ENCODE measurements around the gene VAV3. TPM values are rescaled to one million over a fixed set of nuclear protein-coding genes. Genes with fewer than 3 reads are reported as not detected.

The VAV3 gene
- total and polyA plus RNA-seq, 2 of the 8 experiments (the other 6 are each of a cell fraction or from before 2014, with no cell fraction given), result 2.9 to 7.9 TPM

- Histone ChIP-seq H4K20me1 (replicated peaks in 1 of 2; ENCODE audit: control insufficient read depth in 1 of 2, insufficient read depth in 2 of 2, low read length in 2 of 2) (no peaks in the 10 kb centered on the region), H3K79me1 (ENCODE audit: low read depth, low read length) (no peaks in the 10 kb centered on the region), H2AFZ (ENCODE audit: low read length) (no peak overlapping the region), H3K4ac (replicated peaks; ENCODE audit: insufficient read length, low read depth, low read length) (no peak overlapping the region), H2BK20ac (ENCODE audit: low read length) (no peak overlapping the region), H2AK5ac (ENCODE audit: low read depth, low read length) (no peak overlapping the region), H3K27me3 (replicated peaks in 1 of 4; ENCODE audit: control insufficient read depth in 3 of 4, extremely low read depth in 1 of 4, insufficient read depth in 3 of 4, low read length in 3 of 4) (no peaks in the 10 kb centered on the region), H3K9ac (replicated peaks in 1 of 4; ENCODE audit: extremely low read depth in 1 of 4, low read depth in 3 of 4, low read length in 3 of 4) (no peak overlapping the region), H3K18ac (ENCODE audit: extremely low read depth, low read length) (no peak overlapping the region), H3K36me3 (ENCODE audit: control insufficient read depth in 2 of 4, insufficient read depth in 4 of 4, low read length in 3 of 4) (no peaks in the 10 kb centered on the region), H4K91ac (replicated peaks; ENCODE audit: insufficient read length, low read length) (no peak overlapping the region), H2BK120ac (replicated peaks; ENCODE audit: low read depth, low read length) (no peak overlapping the region), H3K4me3 (ENCODE audit: extremely low read depth in 1 of 4, insufficient read depth in 2 of 4, low read depth in 3 of 4, low read length in 4 of 4) (no peak overlapping the region), H3K23me2 (ENCODE audit: low read depth, low read length) (no peaks in the 10 kb centered on the region), H2BK15ac (ENCODE audit: low read length) (no peak overlapping the region), H3K56ac (replicated peaks; ENCODE audit: insufficient read length, low read depth, low read length) (no peak overlapping the region), H3K27ac (ENCODE audit: low read depth, low read length) (no peak overlapping the region), H4K5ac (ENCODE audit: insufficient read length, low read depth, low read length) (no peak overlapping the region), H3K9me3 (ENCODE audit: insufficient read depth in 2 of 2, low read depth in 1 of 2, low read length in 1 of 2) (0 out of 4 replicates have a peak, but pooled peaks cover 0 to under 1% of the 10 kb centered on the region in 2 experiments), H2BK12ac (ENCODE audit: low read depth, low read length) (no peak overlapping the region), H3K4me1 (replicated peaks in 1 of 4; ENCODE audit: control insufficient read depth in 3 of 4, insufficient read depth in 4 of 4, low read length in 3 of 4) (no peaks in the 10 kb centered on the region), H4K8ac (ENCODE audit: extremely low read depth, insufficient read depth, low read length) (no peak overlapping the region), H3K14ac (ENCODE audit: insufficient read length) (no peak overlapping the region), H3K79me2 (ENCODE audit: control insufficient read depth in 1 of 2, insufficient read depth in 2 of 2, low read length in 2 of 2) (no peaks in the 10 kb centered on the region), H3K23ac (ENCODE audit: insufficient read length) (no peak overlapping the region), H2BK5ac (ENCODE audit: low read depth, low read length) (no peak overlapping the region), H3K4me2 (ENCODE audit: insufficient read depth in 1 of 2, low read depth in 2 of 2, low read length in 2 of 2) (no peak overlapping the region)
- WGBS, 2 experiments (ENCODE audit: extremely low coverage in 1 of 2, insufficient coverage in 1 of 2, insufficient read length in 1 of 2, insufficient replicate concordance in 2 of 2, low coverage in 1 of 2, low lambda C conversion rate in 2 of 2, missing lambda C conversion rate in 1 of 2), result 85% methylated on average over 2 of the region's 2 CpGs; no CpG with 5 or more reads in 1 of the 2 experiments
- CTCF ChIA-PET (ENCODE audit: partially characterized antibody), result interaction anchor here (0.7 to 2.1 kb wide), 6 partner anchors 11 to 347 kb away, joined by 3 to 24 read pairs (median 3); no protein-coding TSS in a partner anchor
- POLR2A ChIA-PET (ENCODE audit: partially characterized antibody), result interaction anchor here (0.9 kb wide), 1 partner anchor 328 kb away, joined by 3 read pairs; no protein-coding TSS in a partner anchor
- DNase-seq (ENCODE audit: low read depth in 1 of 2, low spot score in 2 of 2), result no peak
- FAIRE-seq, result no peak
- TF ChIP-seq SAP30 (IDR thresholded peaks at IDR 0.05; ENCODE audit: insufficient read depth, insufficient replicate concordance, low read length), result no peak
- TF ChIP-seq RBBP5 (IDR thresholded peaks at IDR 0.05; ENCODE audit: borderline replicate concordance, low read depth, low read length), result no peak
- no peak for TF ChIP-seq GABPA (IDR thresholded peaks at IDR 0.05; ENCODE audit: borderline replicate concordance, insufficient read depth, low read length)
- no peak for TF ChIP-seq E2F6 (IDR thresholded peaks at IDR 0.05)
- TF ChIP-seq HDAC6 (IDR thresholded peaks at IDR 0.05; ENCODE audit: low read depth, low read length), result no peak
- no peak for TF ChIP-seq KDM1A (IDR thresholded peaks at IDR 0.05; ENCODE audit: borderline replicate concordance, low read length)
- no peak for TF ChIP-seq CHD2 (IDR thresholded peaks at IDR 0.05; ENCODE audit: low read length)
- no peak for TF ChIP-seq YY1 (IDR thresholded peaks at IDR 0.05; ENCODE audit: low read depth, low read length)
- TF ChIP-seq ATF2 (IDR thresholded peaks at IDR 0.05; ENCODE audit: low read length), result no peak
- TF ChIP-seq SRF (IDR thresholded peaks at IDR 0.05; ENCODE audit: low read depth, low read length), result no peak
- TF ChIP-seq BCL11A (IDR thresholded peaks at IDR 0.05; ENCODE audit: low read depth in 2 of 2, low read length in 2 of 2), result no peak
- TF ChIP-seq KDM5A (IDR thresholded peaks at IDR 0.05; ENCODE audit: low read length), result no peak
Measured at GRCh38 chr1:107794571-107794970, 170.4 kb downstream of the VAV3 start.
